Vagina (tissue), 2 donors: ENCODE measurements around the gene POU4F3. TPM values are rescaled to one million over a fixed set of nuclear protein-coding genes. Genes with fewer than 3 reads are reported as not detected.

Experiments
- DNase-seq, 2 donors: peaks; one replicate each; pipeline ENCODE4 v3.0.0-alpha.2; 2017; ENCODE audit errors: extremely low spot score in 2 of 2
- H3K27ac ChIP-seq: fragments of 200-600 bp; sonication (generic); one replicate; pipeline ENCODE4 v1.5.1; 2019
- H3K27me3 ChIP-seq: fragments of 200-600 bp; sonication (generic); one replicate; pipeline ENCODE4 v1.5.1; 2019
- H3K36me3 ChIP-seq, 2 donors: fragments of 200-600 bp; sonication (generic); one replicate each; pipeline ENCODE4 v1.5.1; 2017 to 2019
- H3K4me1 ChIP-seq: fragments of 200-600 bp; sonication (generic); one replicate; pipeline ENCODE4 v1.5.1; 2019
- H3K4me3 ChIP-seq, 2 donors: fragments of 200-600 bp; sonication (generic); 1 replicate in 1 of 2; 2 replicates in 1 of 2; pipeline ENCODE4 v1.5.1; 2016 to 2019
- H3K9me3 ChIP-seq: fragments of 200-600 bp; sonication (generic); one replicate; pipeline ENCODE4 v1.5.1; 2019
- POLR2A ChIP-seq, 2 donors: fragments of 450-650 bp; IDR thresholded peaks; one replicate each; pipeline ENCODE4 v1.6.1; 2017; ENCODE audit warnings: antibody characterized with exemption in 2 of 2, mild to moderate bottlenecking in 2 of 2, moderate library complexity in 2 of 2
- POLR2AphosphoS5 ChIP-seq, 2 donors: sonication (generic); formaldehyde crosslinking; IDR thresholded peaks; one replicate each; pipeline ENCODE4 v1.9.0; 2017; ENCODE audit warnings: antibody characterized with exemption in 2 of 2, mild to moderate bottlenecking in 2 of 2, low read depth in 1 of 2; ENCODE audit not compliant: insufficient read depth in 1 of 2
- intact Hi-C: fragments of 100-400 bp; cut with DNase I; formaldehyde crosslinking; loops from one replicate; pipeline ENCODE4 v1.15.1; 2023
- total RNA-seq: library from RNA; depleted of rRNA; stranded (reverse); fragments of >200 nt; gene quantifications from one replicate; pipeline ENCODE4 v1.2.3, GENCODE V29; 2016
- TF ChIP-seq, protein P1 (sequence below), 3 experiments: fragments of 450-650 bp in 2 of 3; fragments of 200-600 bp in 1 of 3; sonication (generic) in 1 of 3; IDR thresholded peaks; one replicate each; pipeline ENCODE4 v1.5.1; 2017 to 2019; ENCODE audit warnings: antibody characterized with exemption in 3 of 3, mild to moderate bottlenecking in 2 of 3, moderate library complexity in 2 of 3

Gene POU4F3
- total RNA-seq, 1 donor from 2014 or later: not detected

DNA sequence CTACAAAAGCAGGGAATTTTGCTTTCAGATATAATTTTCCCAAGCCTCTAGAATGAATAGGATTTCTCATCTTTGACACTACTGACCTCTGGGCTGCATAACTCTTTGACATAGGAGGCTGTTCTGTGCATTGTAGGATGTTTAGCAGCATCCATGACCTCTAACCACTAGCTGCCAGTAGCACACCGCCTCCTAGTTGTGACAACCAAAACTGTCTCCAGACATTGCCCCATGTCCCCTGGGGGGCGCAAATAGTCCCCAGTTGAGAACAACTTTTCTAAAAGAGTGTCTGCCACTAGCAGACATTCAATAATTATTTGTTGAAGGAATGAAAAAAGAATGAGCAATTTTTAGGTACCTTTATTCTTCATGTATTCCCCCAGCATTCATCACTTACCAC lies 51.8 kb downstream of the POU4F3 start:
- H3K36me3 ChIP-seq: no peaks in the 10 kb centered on the region
- no peak overlapping the region for H3K4me3 ChIP-seq
- intact Hi-C loops: no loop called here
- no peaks in the 10 kb centered on the region for H3K9me3 ChIP-seq
- no peaks in the 10 kb centered on the region for H3K4me1 ChIP-seq
- TF ChIP-seq, protein P1, sequence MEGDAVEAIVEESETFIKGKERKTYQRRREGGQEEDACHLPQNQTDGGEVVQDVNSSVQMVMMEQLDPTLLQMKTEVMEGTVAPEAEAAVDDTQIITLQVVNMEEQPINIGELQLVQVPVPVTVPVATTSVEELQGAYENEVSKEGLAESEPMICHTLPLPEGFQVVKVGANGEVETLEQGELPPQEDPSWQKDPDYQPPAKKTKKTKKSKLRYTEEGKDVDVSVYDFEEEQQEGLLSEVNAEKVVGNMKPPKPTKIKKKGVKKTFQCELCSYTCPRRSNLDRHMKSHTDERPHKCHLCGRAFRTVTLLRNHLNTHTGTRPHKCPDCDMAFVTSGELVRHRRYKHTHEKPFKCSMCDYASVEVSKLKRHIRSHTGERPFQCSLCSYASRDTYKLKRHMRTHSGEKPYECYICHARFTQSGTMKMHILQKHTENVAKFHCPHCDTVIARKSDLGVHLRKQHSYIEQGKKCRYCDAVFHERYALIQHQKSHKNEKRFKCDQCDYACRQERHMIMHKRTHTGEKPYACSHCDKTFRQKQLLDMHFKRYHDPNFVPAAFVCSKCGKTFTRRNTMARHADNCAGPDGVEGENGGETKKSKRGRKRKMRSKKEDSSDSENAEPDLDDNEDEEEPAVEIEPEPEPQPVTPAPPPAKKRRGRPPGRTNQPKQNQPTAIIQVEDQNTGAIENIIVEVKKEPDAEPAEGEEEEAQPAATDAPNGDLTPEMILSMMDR (IDR thresholded peaks at IDR 0.05): no peak
- no peak for TF ChIP-seq POLR2A (IDR thresholded peaks at IDR 0.05)
- TF ChIP-seq POLR2AphosphoS5 (IDR thresholded peaks at IDR 0.05; ENCODE audit: insufficient read depth in 1 of 2, low read depth in 1 of 2): no peak
- no peaks in the 10 kb centered on the region for H3K27me3 ChIP-seq
- no peak overlapping the region for H3K27ac ChIP-seq
- no peak for DNase-seq

Other genes starting within 250 kb of the POU4F3 start
- gene PLAC8L1, start 233.3 kb upstream of the POU4F3 start, total RNA-seq: not detected
- gene LARS1, start 156.2 kb upstream of the POU4F3 start, total RNA-seq: 64.8 TPM
- 32.4 TPM for gene RBM27, start 135.2 kb upstream of the POU4F3 start, total RNA-seq
- 75.4 TPM for gene TCERG1, start 108.5 kb downstream of the POU4F3 start, total RNA-seq
- gene GPR151, start 177.4 kb downstream of the POU4F3 start, total RNA-seq: not detected